Measurements from ENCODE around the gene ULK2.
"Not testable (repeated sequence)": the region's sequence is repeated elsewhere in the genome, so short reads cannot be mapped to it uniquely, and the experiment has no call there.

ULK2 gene

DNA sequence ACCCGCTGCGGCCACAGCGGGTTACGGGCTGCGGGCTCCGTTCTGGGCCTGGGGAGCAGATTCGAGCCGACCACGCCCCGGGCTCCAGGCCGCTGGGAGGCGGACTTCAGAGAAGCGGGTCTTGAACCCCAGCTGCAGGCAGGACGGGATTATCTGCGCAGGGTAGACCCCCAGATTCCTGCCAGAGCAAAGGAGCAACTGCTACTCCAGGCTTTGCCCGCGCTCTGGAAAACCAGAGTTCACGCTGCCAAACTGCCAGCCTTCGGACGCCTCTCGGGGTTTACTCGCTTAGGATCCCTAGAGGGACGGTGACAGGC is 301 bp upstream of the ULK2 start:
- no peak for DNase-seq (ENCODE audit: extremely low read depth in 1 of 2, low read depth in 1 of 2)

GRCh38 chr17:19867079-19867328 is 732 bp downstream of the ULK2 start:
- DNase-seq (ENCODE audit: extremely low read depth in 1 of 2, low read depth in 1 of 2): peak in 1 of 2 donors; percentile 33

DNA sequence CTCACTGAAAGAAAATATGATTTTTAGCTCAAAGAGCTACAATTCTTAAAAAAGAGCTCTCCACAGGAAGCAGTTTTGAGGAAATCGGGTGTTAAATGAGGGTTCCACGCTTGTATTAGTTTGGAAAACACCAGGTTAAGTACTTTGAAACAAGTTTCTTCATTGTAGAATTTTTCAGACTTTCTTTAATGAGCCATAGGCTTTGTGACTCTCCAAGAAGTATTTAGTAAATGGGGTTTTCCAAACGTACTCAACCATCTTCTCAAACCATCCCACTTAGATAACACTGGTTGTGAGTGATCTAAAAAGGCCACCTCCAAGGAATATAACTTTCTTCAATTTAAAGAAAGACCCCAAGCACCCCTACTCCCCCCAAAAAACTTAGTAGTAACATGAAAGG is 2.7 kb downstream of the ULK2 start:
- no peak for DNase-seq (ENCODE audit: extremely low read depth in 1 of 2, low read depth in 1 of 2)

DNA sequence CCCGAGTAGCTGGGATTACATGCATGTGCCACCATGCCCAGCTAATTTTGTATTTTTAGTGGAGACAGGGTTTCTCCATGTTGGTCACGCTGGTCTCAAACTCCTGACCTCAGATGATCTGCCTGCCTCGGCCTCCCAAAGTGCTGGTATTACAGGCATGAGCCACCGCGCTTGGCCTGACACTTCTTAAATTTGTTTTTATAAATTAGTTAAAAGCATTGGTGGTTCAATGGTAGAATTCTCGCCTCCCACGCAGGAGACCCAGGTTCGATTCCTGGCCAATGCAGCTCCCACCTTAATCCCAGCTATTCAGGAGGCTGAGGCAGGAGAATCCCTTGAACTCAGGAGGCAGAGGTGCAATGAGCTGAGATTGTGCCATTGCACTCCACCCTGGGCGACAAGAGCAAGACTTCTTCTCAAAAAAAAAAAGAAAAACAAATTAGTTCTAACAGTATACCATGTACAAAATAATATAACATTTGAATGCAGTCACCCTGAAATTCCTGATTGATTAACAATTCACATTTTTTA is 7.0 kb downstream of the ULK2 start:
- not testable (repeated sequence) for DNase-seq (ENCODE audit: extremely low read depth in 1 of 2, low read depth in 1 of 2)

DNA sequence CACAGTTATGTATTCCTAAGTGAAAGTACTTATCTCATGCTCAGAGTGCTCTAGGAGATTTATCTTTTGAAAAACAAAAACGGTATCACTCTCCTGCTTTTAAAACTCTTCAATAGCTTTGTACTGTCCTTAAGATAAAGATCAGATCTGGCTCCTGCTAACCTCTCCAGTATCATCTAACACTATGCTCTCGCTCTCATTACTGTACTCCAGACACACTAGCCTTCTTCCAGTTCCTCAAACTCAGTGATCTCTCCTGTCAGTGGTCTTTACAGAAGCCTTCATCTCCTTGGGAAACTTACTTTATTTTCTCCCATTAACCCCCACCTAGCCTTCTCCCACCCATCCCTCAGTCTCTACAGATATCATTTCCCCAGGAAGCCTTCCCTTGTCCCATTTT is 10.1 kb downstream of the ULK2 start:
- DNase-seq (ENCODE audit: extremely low read depth in 1 of 2, low read depth in 1 of 2): no peak

DNA sequence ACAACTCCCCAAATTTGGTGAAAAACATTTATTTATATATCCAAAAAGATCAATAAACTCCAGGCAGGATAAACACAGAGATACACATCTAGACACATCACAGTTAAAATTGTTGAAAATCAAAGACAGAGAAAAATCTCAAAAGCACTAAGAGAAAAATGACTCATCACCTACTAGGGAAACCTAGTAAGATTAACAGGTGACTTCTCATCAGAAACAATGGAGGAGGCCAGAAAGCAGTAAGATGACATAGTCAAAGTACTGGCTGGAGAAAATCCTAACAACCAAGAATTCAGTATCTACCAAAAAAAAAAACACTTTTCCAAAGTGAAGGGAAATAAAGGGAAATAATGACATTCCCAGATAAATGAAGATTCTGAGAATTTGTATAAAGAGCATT is 33.8 kb downstream of the ULK2 start:
- DNase-seq (ENCODE audit: extremely low read depth in 1 of 2, low read depth in 1 of 2): no peak

GRCh38 chr17:19830061-19830460 is 37.7 kb downstream of the ULK2 start:
- DNase-seq (ENCODE audit: extremely low read depth in 1 of 2, low read depth in 1 of 2): no peak

DNA sequence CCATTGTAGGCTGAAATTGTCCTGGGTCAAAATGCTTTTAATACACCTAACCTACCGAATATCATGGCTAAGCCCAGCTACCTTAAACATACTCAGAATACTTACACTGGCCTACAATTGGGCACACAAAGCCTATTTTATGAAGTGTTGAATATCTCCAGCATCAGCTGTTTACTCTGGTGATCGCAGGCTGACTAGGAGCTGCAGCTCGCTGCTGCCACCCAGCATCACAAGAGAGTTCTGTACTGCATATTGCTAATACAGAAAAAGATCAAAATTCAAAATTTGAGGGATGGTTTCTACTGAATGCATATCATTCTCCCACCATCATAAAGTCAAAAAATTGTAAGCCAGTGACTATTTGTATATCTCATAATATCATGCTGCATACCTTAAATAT is 55.3 kb downstream of the ULK2 start:
- DNase-seq (ENCODE audit: extremely low read depth in 1 of 2, low read depth in 1 of 2): no peak

DNA sequence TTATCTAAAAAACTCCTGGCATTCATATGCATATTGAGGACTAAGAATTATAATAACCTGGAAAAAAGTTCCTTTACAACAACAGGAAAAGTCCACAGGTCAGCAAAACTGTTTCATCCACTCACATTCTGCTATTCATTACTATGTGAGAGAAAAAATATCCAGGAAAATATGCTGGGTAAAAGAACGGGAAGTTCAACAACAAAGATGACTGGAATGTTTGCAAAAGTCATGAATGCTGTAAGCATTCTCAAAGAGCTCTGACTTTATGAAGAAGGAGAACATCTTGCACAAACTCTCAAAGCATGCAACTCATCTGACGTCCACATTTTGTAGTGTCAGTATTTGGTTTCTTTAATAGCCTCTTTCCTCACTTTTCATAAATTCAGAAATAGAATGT is 62.7 kb downstream of the ULK2 start:
- DNase-seq (ENCODE audit: extremely low read depth in 1 of 2, low read depth in 1 of 2): no peak

DNA sequence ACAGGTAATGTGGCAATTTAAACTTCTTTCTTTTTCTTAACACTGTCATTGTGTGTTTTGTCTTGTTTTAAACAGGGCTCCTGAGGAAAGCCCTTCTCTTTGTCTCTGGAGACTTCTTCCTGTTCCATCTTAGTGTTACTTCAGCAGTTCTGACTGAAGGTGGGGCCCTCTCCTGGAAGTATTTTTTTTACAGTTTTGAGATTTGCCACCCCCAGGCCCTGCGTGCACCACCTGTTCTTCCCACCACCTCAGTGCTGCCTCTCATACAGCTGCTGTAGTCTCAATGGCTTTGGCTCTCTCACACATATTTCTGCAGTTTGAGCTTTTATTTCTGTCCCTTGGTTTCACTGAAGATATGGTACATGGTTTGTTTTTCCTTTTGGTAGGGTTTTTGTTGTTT is 67.2 kb downstream of the ULK2 start:
- no peak for DNase-seq (ENCODE audit: extremely low read depth in 1 of 2, low read depth in 1 of 2)

GRCh38 chr17:19799796-19800195 is 67.9 kb downstream of the ULK2 start:
- no peak for DNase-seq (ENCODE audit: extremely low read depth in 1 of 2, low read depth in 1 of 2)

DNA sequence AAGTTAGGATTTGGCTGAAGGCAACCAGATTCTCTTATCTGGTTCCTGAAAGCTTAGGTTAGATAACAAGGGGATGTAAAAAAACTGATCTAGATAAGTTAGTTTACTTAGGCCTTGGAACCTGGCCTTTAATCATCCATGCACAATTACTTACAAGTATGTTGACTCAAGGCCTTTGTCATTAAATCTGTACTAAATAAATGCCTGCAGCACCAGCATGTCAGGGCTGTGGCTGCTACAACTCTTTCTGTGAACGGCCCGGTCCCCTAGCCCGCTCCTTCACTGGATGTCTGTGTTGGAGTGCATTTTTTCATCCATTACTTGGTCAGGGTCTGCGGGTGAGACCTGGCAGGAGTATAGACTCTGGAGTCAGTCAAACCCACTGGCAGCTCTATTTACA is 71.3 kb downstream of the ULK2 start:
- no peak for DNase-seq (ENCODE audit: extremely low read depth in 1 of 2, low read depth in 1 of 2)

DNA sequence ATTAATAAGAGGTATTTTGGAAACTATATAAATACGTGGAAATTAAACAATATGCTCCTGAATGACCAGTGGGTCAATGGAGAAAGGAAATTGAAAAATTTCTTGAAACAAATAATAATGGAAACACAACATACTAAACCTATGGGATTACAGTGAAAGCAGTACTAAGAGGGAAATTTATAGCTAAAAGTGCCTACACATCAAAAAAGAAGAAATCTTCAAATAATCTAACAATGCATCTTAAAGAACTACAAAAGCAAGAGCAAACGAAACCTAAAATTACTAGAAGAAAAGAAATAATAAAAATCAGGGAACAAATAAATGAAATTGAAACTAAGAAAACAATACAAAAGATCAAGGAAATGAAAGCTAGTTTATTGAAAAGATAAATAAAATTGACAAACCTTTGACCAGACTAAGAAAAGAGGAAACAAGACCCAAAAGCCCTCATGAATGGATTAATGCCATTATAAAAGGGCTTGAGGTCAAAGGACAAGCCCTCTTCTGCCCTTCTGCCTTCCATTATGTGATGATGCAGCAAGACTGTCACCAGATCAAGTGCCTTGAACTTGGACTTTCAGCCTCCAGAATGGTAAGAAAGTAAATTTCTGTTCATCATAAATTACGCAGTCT is 75.7 kb downstream of the ULK2 start:
- DNase-seq (ENCODE audit: extremely low read depth in 1 of 2, low read depth in 1 of 2): no peak

DNA sequence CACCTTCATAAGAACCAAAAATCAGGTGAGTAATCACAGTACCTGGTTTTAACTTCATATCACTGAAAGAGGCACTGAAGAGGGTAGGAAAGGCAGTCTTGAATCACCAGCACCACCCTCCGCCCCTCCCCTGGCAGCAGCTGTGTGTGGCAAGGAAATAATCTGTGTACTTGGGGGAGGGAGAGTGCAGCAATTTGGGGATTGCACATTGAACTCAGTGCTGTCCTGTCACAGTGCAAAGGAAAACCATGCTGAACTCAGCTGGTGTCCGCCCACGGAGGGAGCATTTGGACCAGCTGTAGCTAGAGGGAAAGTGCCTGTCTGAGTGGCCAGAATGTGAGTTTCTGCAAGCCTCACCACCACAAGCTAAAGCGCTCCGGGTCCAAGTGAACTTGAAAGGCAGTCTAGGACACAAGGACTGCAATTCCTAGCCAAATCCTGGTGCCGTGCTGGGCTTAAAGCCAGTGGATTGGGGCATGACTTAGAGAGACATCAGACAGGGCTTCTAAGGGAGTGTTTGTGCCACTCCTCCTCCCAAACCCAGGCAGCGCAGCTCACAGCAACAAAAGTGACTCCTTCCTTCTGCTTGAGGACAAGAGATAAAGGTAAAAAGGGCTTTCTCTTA is 79.9 kb downstream of the ULK2 start:
- DNase-seq (ENCODE audit: extremely low read depth in 1 of 2, low read depth in 1 of 2): no peak

- no peak for DNase-seq (ENCODE audit: extremely low read depth in 1 of 2, low read depth in 1 of 2)
Observed at GRCh38 chr17:19785854-19786253, 81.9 kb downstream of the ULK2 start.

GRCh38 chr17:19781488-19782458 is 86.0 kb downstream of the ULK2 start:
- DNase-seq (ENCODE audit: extremely low read depth in 1 of 2, low read depth in 1 of 2): no peak

DNA sequence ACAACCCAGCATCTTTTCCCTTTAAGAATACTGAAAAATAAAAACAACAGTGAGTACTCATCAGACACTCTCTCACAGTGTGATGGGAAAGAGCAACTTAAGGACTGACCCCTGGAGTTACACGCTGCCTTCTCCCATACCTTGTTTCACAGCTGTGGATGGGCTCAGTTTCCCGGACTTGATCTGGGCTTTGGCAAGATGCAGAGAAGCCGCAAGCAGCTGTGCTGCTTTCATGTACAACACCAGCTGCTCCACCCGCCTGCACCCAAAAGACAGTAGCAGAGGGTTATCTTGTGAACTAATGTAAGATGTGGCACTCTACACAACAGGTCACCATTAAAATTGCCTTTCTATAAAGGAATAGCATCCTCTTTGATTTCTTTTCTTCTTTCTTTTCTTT is 86.9 kb downstream of the ULK2 start:
- DNase-seq (ENCODE audit: extremely low read depth in 1 of 2, low read depth in 1 of 2): no peak

- DNase-seq (ENCODE audit: extremely low read depth in 1 of 2, low read depth in 1 of 2): no peak
Observed at GRCh38 chr17:19773534-19773933, 94.2 kb downstream of the ULK2 start.

GRCh38 chr17:19771971-19772630 is 95.6 kb downstream of the ULK2 start:
- DNase-seq (ENCODE audit: extremely low read depth in 1 of 2, low read depth in 1 of 2): no peak

GRCh38 chr17:19770985-19771735 is 96.6 kb downstream of the ULK2 start:
- no peak for DNase-seq (ENCODE audit: extremely low read depth in 1 of 2, low read depth in 1 of 2)
